K562 (cell line): ENCODE data around the gene PAX8.
"Not testable (repeated sequence)": the region's sequence is repeated elsewhere in the genome, so short reads cannot be mapped to it uniquely, and the experiment has no call there.

Source experiments
- FOXM1 ChIP-seq, 2 experiments: fragments of 450-650 bp in 1 of 2; sonication (generic) in 1 of 2; formaldehyde crosslinking in 1 of 2; IDR thresholded peaks; 2 replicates each; pipeline versions ENCODE4 v1.6.1 to v1.9.0; 2017 to 2022; ENCODE audit warnings: low read depth in 2 of 2, mild to moderate bottlenecking in 2 of 2, missing genetic modification reagents in 1 of 2, moderate library complexity in 1 of 2
- ZNF274 ChIP-seq: IDR thresholded peaks from 2 replicates; pipeline ENCODE4 v1.6.1; 2011; ENCODE audit warnings: low read depth, mild to moderate bottlenecking, low read length, moderate library complexity, borderline replicate concordance

- TF ChIP-seq FOXM1 (IDR thresholded peaks at IDR 0.05; ENCODE audit: low read depth); FOXM1 (CRISPR knock-in tag; IDR thresholded peaks at IDR 0.05; ENCODE audit: low read depth); ZNF274: not testable (repeated sequence)
These were observed 41.4 kb upstream of the PAX8 start for GRCh38 chr2:113320106-113320505.
